ENCODE results near the gene OR2T8.

DNA sequence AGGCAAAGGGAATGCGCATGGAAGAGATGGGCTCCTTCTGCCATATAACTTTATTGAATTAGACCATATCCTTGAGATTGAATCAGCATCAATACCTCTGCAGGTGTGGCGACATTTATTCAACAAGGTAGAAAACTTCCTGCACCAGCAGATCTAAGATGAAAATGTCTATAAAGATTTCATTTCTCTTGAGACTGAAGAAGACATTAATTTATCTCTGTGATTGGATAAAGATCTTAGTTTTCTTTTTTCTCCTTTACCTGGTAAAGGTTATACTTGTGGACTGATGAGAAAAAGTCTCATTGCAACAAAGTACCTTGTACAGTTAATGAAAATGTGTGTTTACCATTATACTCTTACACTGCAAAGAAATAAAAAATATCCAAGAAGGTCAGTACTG, at the start of gene OR2T8:
- TF ChIP-seq, protein P1, sequence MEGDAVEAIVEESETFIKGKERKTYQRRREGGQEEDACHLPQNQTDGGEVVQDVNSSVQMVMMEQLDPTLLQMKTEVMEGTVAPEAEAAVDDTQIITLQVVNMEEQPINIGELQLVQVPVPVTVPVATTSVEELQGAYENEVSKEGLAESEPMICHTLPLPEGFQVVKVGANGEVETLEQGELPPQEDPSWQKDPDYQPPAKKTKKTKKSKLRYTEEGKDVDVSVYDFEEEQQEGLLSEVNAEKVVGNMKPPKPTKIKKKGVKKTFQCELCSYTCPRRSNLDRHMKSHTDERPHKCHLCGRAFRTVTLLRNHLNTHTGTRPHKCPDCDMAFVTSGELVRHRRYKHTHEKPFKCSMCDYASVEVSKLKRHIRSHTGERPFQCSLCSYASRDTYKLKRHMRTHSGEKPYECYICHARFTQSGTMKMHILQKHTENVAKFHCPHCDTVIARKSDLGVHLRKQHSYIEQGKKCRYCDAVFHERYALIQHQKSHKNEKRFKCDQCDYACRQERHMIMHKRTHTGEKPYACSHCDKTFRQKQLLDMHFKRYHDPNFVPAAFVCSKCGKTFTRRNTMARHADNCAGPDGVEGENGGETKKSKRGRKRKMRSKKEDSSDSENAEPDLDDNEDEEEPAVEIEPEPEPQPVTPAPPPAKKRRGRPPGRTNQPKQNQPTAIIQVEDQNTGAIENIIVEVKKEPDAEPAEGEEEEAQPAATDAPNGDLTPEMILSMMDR (IDR thresholded peaks at IDR 0.05; ENCODE audit: low read depth, low read length, poor library complexity, severe bottlenecking): no peak
- no peak for TF ChIP-seq EZH2phosphoT487 (IDR thresholded peaks at IDR 0.05; ENCODE audit: borderline replicate concordance, low read length)
